Measurements from ENCODE around the gene CEP55.

GRCh38 chr10:93550606-93551005, 54.2 kb downstream of the CEP55 start:
- TF ChIP-seq EZH2phosphoT487 (IDR thresholded peaks at IDR 0.05; ENCODE audit: insufficient read depth, low read depth) (no peak), EZH2 (IDR thresholded peaks at IDR 0.05; ENCODE audit: insufficient read depth, poor library complexity, severe bottlenecking) (no peak)
